SU-DHL-6 (cell line): Measurements from ENCODE around the gene PRMT5.

ENCODE experiments used
- H2AFZ ChIP-seq: fragments of 200-600 bp; sonication (generic); 2 replicates; pipeline ENCODE4 v1.6.1; 2014; ENCODE audit warnings: low read depth, mild to moderate bottlenecking, moderate library complexity, mixed read lengths, antibody characterized with exemption, low read length; ENCODE audit not compliant: severe bottlenecking
- H3F3A ChIP-seq: fragments of 200-600 bp; shearing (Covaris generic); 2 replicates; pipeline ENCODE4 v1.6.0; 2016; ENCODE audit warnings: antibody characterized with exemption, mild to moderate bottlenecking; ENCODE audit not compliant: insufficient read depth
- H3K27ac ChIP-seq: fragments of 200-600 bp; sonication (generic); 2 replicates; pipeline ENCODE4 v1.5.1; 2016; ENCODE audit warnings: low read depth, mild to moderate bottlenecking, low read length, moderate library complexity, mixed read lengths
- H3K27me3 ChIP-seq: fragments of 200-600 bp; sonication (generic), shearing (Covaris generic); 2 replicates; pipeline ENCODE4 v1.6.0; 2014; ENCODE audit warnings: mild to moderate bottlenecking, low read length
- H3K36me3 ChIP-seq: fragments of 200-600 bp; sonication (generic); 2 replicates; pipeline ENCODE4 v1.6.1; 2014; ENCODE audit warnings: mild to moderate bottlenecking, low read length, mixed read lengths
- H3K4me2 ChIP-seq: fragments of 300-600, 200-600 bp; shearing (Covaris generic), sonication (generic); 2 replicates; pipeline ENCODE4 v1.6.0; 2014; ENCODE audit warnings: low read length, low read depth, mild to moderate bottlenecking; ENCODE audit not compliant: poor library complexity, severe bottlenecking
- H3K4me3 ChIP-seq: fragments of 200-600 bp; sonication (generic); 2 replicates; pipeline ENCODE4 v1.5.1; 2014; ENCODE audit warnings: antibody characterized with exemption, low read length, mild to moderate bottlenecking, mixed read lengths; ENCODE audit not compliant: insufficient read depth, poor library complexity, severe bottlenecking
- H3K79me2 ChIP-seq: fragments of 200-600 bp; sonication (generic); 2 replicates; pipeline ENCODE4 v1.6.1; 2014; ENCODE audit warnings: mild to moderate bottlenecking, low read length, moderate library complexity; ENCODE audit not compliant: insufficient read depth
- H3K9ac ChIP-seq: fragments of 200-600 bp; sonication (generic); 2 replicates; pipeline ENCODE4 v1.7.0; 2014; ENCODE audit warnings: mild to moderate bottlenecking, low read length
- H3K9me2 ChIP-seq: fragments of 200-600 bp; sonication (generic); replicated peaks from 2 replicates; pipeline ENCODE4 v1.6.1; 2014; ENCODE audit warnings: low read length; ENCODE audit not compliant: insufficient read depth
- H3K9me3 ChIP-seq: fragments of 200-600 bp; sonication (generic); 2 replicates; pipeline ENCODE4 v1.6.1; 2014; ENCODE audit warnings: low read length, mixed read lengths; ENCODE audit not compliant: insufficient read depth
- H4K20me1 ChIP-seq: fragments of 200-600 bp; sonication (generic); 2 replicates; pipeline ENCODE4 v1.6.1; 2014; ENCODE audit warnings: low read depth, mild to moderate bottlenecking, antibody characterized with exemption, low read length, moderate library complexity, mixed read lengths
- CTCF ChIP-seq: fragments of 200-600 bp; sonication (generic); IDR thresholded peaks from one replicate; pipeline ENCODE4 v1.5.1; 2017; ENCODE audit warnings: antibody characterized with exemption, mild to moderate bottlenecking, low read length, moderate library complexity; ENCODE audit not compliant: insufficient read depth, poor library complexity, severe bottlenecking
- EZH2phosphoT487 ChIP-seq: fragments of 200-600 bp; sonication (generic), shearing (Covaris generic); conservative IDR thresholded peaks from 2 replicates; pipeline ENCODE4 v1.6.1; 2018; ENCODE audit warnings: mild to moderate bottlenecking, antibody characterized with exemption, low read length, moderate library complexity, mixed read lengths

The PRMT5 gene

GRCh38 chr14:22872833-22873520 lies 56.2 kb downstream of the PRMT5 start:
- Histone ChIP-seq H3K27me3 (no peaks in the 10 kb centered on the region), H3F3A (peaks cover 12% of the 10 kb centered on the region), H3K79me2 (peaks cover 7% of the 10 kb centered on the region; the same call in 1 of the 2 replicates), H3K9me3 (no peaks in the 10 kb centered on the region), H3K36me3 (no peaks in the 10 kb centered on the region), H3K4me3 (peak overlapping the region; percentile 76), H2AFZ (no peak overlapping the region), H3K27ac (peak overlapping the region; percentile 88; the same call in 1 of the 2 replicates), H3K4me2 (peak overlapping the region; percentile 75), H3K9ac (peak overlapping the region; percentile 76), H3K9me2 (no peaks in the 10 kb centered on the region), H4K20me1 (no peaks in the 10 kb centered on the region)
- TF ChIP-seq EZH2phosphoT487 (no peak), CTCF (no peak)

GRCh38 chr14:22872033-22872832 lies 56.9 kb downstream of the PRMT5 start:
- Histone ChIP-seq H3K79me2 (peaks cover 7% of the 10 kb centered on the region; the same call in 1 of the 2 replicates), H3F3A (peaks cover 12% of the 10 kb centered on the region), H3K27ac (peak overlapping the region; percentile 88), H3K27me3 (no peaks in the 10 kb centered on the region), H3K9me3 (no peaks in the 10 kb centered on the region), H3K4me3 (peak overlapping the region; percentile 76), H4K20me1 (no peaks in the 10 kb centered on the region), H3K9ac (peak overlapping the region; percentile 76), H2AFZ (peak overlapping the region; percentile 43), H3K36me3 (no peaks in the 10 kb centered on the region), H3K9me2 (no peaks in the 10 kb centered on the region), H3K4me2 (peak overlapping the region; percentile 75)
- TF ChIP-seq CTCF, result peak; percentile 99
- TF ChIP-seq EZH2phosphoT487, result no peak

- Histone ChIP-seq H3K27me3 (no peaks in the 10 kb centered on the region), H3K27ac (peak within 1 kb of the TSS; percentile 88), H3K4me2 (peak within 1 kb of the TSS; percentile 75), H2AFZ (peak within 1 kb of the TSS; percentile 43), H4K20me1 (no peaks in the 10 kb centered on the region), H3K9me2 (no peaks in the 10 kb centered on the region), H3K4me3 (peak within 1 kb of the TSS; percentile 76), H3K9ac (peak within 1 kb of the TSS; percentile 76), H3K9me3 (no peaks in the 10 kb centered on the region), H3F3A (peaks cover 12% of the 10 kb centered on the region), H3K36me3 (no peaks in the 10 kb centered on the region), H3K79me2 (peaks cover 7% of the 10 kb centered on the region; the same call in 1 of the 2 replicates)
- TF ChIP-seq EZH2phosphoT487, result no peak
- no peak for TF ChIP-seq CTCF
Observed at GRCh38 chr14:22871224-22872032, 57.7 kb downstream of the PRMT5 start, which contains the start of gene LRP10. LRP10 (plus strand) TSS chr14:22871740; CDS start chr14:22872304, 564 bp downstream.
